Activated T-cell treated with anti-CD3 and anti-CD28 coated beads, Interleukin-2, amount 50 U/mL, for 4 hours (primary cell): ENCODE results near the gene LTA4H. TPM values are rescaled to one million over a fixed set of nuclear protein-coding genes. Genes with fewer than 3 reads are reported as not detected.

Source experiments
- ATAC-seq, 2 donors: fragments of 200-7000 bp; cut with Tn5 transposase; one replicate each; pipeline ENCODE4 v1.10.0; 2021
- DNase-seq: peaks from one replicate; pipeline ENCODE4 v3.0.0-alpha.2; 2020
- H3K27me3 Mint-ChIP-seq: one replicate; pipeline ENCODE4 v1.8.0; 2021; ENCODE audit warnings: low read depth, mixed read lengths
- H3K36me3 Mint-ChIP-seq: one replicate; pipeline ENCODE4 v1.8.0; 2022; ENCODE audit warnings: mixed read lengths; ENCODE audit not compliant: insufficient read depth
- H3K4me1 Mint-ChIP-seq: one replicate; pipeline ENCODE4 v1.8.0; 2021; ENCODE audit warnings: low read depth, mixed read lengths
- H3K4me3 Mint-ChIP-seq: one replicate; pipeline ENCODE4 v1.8.0; 2021; ENCODE audit warnings: mild to moderate bottlenecking, moderate library complexity, mixed read lengths
- H3K9me3 Mint-ChIP-seq: one replicate; pipeline ENCODE4 v1.8.0; 2021; ENCODE audit warnings: mixed read lengths
- total RNA-seq, 3 donors: library from RNA; stranded (reverse); gene quantifications; one replicate each; pipeline ENCODE4 v1.2.1, GENCODE V29; 2021

The LTA4H gene
- total RNA-seq, 3 donors from 2014 or later: 65.1 to 82.7 (median 78.7) TPM

- ATAC-seq: no peak
- Mint-ChIP-seq H3K36me3 (no peaks in the 10 kb centered on the region), H3K27me3 (no peaks in the 10 kb centered on the region), H3K4me1 (peaks cover 51% of the 10 kb centered on the region), H3K9me3 (no peaks in the 10 kb centered on the region), H3K4me3 (no peak overlapping the region)
- DNase-seq: no peak
Measured at GRCh38 chr12:96048393-96048969, 13.1 kb upstream of the LTA4H start.

GRCh38 chr12:96047229-96048211, 12.1 kb upstream of the LTA4H start:
- ATAC-seq (peak; percentile 80 to 85), DNase-seq (no peak)
- peaks cover 51% of the 10 kb centered on the region for H3K4me1 Mint-ChIP-seq
- H3K9me3 Mint-ChIP-seq: no peaks in the 10 kb centered on the region
- H3K4me3 Mint-ChIP-seq: peak overlapping the region; percentile 37
- no peaks in the 10 kb centered on the region for H3K27me3 Mint-ChIP-seq
- H3K36me3 Mint-ChIP-seq: no peaks in the 10 kb centered on the region

GRCh38 chr12:96046543-96047228, 11.3 kb upstream of the LTA4H start:
- peak in 1 of 2 donors; percentile 2 for ATAC-seq
- Mint-ChIP-seq H3K4me3 (peak overlapping the region; percentile 31), H3K4me1 (peaks cover 51% of the 10 kb centered on the region)

GRCh38 chr12:96045566-96045965, 10.2 kb upstream of the LTA4H start:
- H3K4me1 Mint-ChIP-seq: peaks cover 51% of the 10 kb centered on the region
- DNase-seq: no peak
- H3K36me3 Mint-ChIP-seq: no peaks in the 10 kb centered on the region
- no peak overlapping the region for H3K4me3 Mint-ChIP-seq
- no peak for ATAC-seq
- no peaks in the 10 kb centered on the region for H3K9me3 Mint-ChIP-seq
- no peaks in the 10 kb centered on the region for H3K27me3 Mint-ChIP-seq

More at GRCh38 chr12:96046543-96047228, 11.3 kb upstream of the LTA4H start:
- Mint-ChIP-seq H3K27me3 (no peaks in the 10 kb centered on the region), H3K36me3 (no peaks in the 10 kb centered on the region), H3K9me3 (no peaks in the 10 kb centered on the region)
- no peak for DNase-seq

- no peaks in the 10 kb centered on the region for H3K9me3 Mint-ChIP-seq
- no peak for ATAC-seq
- H3K4me1 Mint-ChIP-seq: peaks cover 51% of the 10 kb centered on the region
- H3K36me3 Mint-ChIP-seq: no peaks in the 10 kb centered on the region
- H3K4me3 Mint-ChIP-seq: no peak overlapping the region
- H3K27me3 Mint-ChIP-seq: no peaks in the 10 kb centered on the region
- no peak for DNase-seq
Measured at GRCh38 chr12:96044943-96045290, 9.5 kb upstream of the LTA4H start.

- DNase-seq (no peak), ATAC-seq (no peak)
- no peaks in the 10 kb centered on the region for H3K9me3 Mint-ChIP-seq
- peaks cover 49% of the 10 kb centered on the region for H3K4me1 Mint-ChIP-seq
- no peaks in the 10 kb centered on the region for H3K36me3 Mint-ChIP-seq
- H3K4me3 Mint-ChIP-seq: no peak overlapping the region
- H3K27me3 Mint-ChIP-seq: no peaks in the 10 kb centered on the region
Measured at GRCh38 chr12:96044017-96044942, 8.9 kb upstream of the LTA4H start.

GRCh38 chr12:96041181-96041580, 5.8 kb upstream of the LTA4H start:
- Mint-ChIP-seq H3K4me3 (no peak overlapping the region), H3K9me3 (no peaks in the 10 kb centered on the region), H3K4me1 (peaks cover 21% of the 10 kb centered on the region), H3K27me3 (no peaks in the 10 kb centered on the region), H3K36me3 (no peaks in the 10 kb centered on the region)
- ATAC-seq (no peak), DNase-seq (no peak)

- no peaks in the 10 kb centered on the region for H3K36me3 Mint-ChIP-seq
- DNase-seq: no peak
- H3K4me3 Mint-ChIP-seq: no peak overlapping the region
- H3K4me1 Mint-ChIP-seq: peaks cover 15% of the 10 kb centered on the region
- no peak for ATAC-seq
- H3K27me3 Mint-ChIP-seq: no peaks in the 10 kb centered on the region
- H3K9me3 Mint-ChIP-seq: no peaks in the 10 kb centered on the region
Measured at GRCh38 chr12:96040305-96041133, 5.1 kb upstream of the LTA4H start.

- DNase-seq: no peak
- H3K27me3 Mint-ChIP-seq: no peaks in the 10 kb centered on the region
- no peaks in the 10 kb centered on the region for H3K36me3 Mint-ChIP-seq
- no peaks in the 10 kb centered on the region for H3K9me3 Mint-ChIP-seq
- no peak overlapping the region for H3K4me3 Mint-ChIP-seq
- H3K4me1 Mint-ChIP-seq: peaks cover 8% of the 10 kb centered on the region
- no peak for ATAC-seq
Measured at GRCh38 chr12:96039516-96039915, 4.1 kb upstream of the LTA4H start.

GRCh38 chr12:96036765-96037455, 1.5 kb upstream of the LTA4H start:
- Mint-ChIP-seq H3K9me3 (no peaks in the 10 kb centered on the region), H3K4me1 (peaks cover 13% of the 10 kb centered on the region), H3K4me3 (no peak overlapping the region), H3K27me3 (no peaks in the 10 kb centered on the region), H3K36me3 (peaks cover 2% of the 10 kb centered on the region)
- ATAC-seq (no peak), DNase-seq (no peak)

- Mint-ChIP-seq H3K4me3 (no peak overlapping the region), H3K4me1 (peaks cover 23% of the 10 kb centered on the region), H3K36me3 (peaks cover 2% of the 10 kb centered on the region), H3K27me3 (no peaks in the 10 kb centered on the region), H3K9me3 (no peaks in the 10 kb centered on the region)
- DNase-seq: no peak
- peak in 1 of 2 donors; percentile 4 for ATAC-seq
Measured at GRCh38 chr12:96034621-96035282, 635 bp downstream of the LTA4H start.

GRCh38 chr12:96033549-96034389, 1.6 kb downstream of the LTA4H start:
- DNase-seq (no peak), ATAC-seq (no peak)
- H3K4me3 Mint-ChIP-seq: no peak overlapping the region
- H3K36me3 Mint-ChIP-seq: peaks cover 2% of the 10 kb centered on the region
- H3K27me3 Mint-ChIP-seq: no peaks in the 10 kb centered on the region
- peaks cover 24% of the 10 kb centered on the region for H3K4me1 Mint-ChIP-seq
- H3K9me3 Mint-ChIP-seq: no peaks in the 10 kb centered on the region
